Measurements from ENCODE around the gene NKX2-4. TPM values are rescaled to one million over a fixed set of nuclear protein-coding genes. Genes with fewer than 3 reads are reported as not detected.

The NKX2-4 gene
- total and polyA plus RNA-seq, 7 donors: not detected

Small RNAs within 50 kb of the gene (small RNA-seq; reads per million reads assigned to genes)
- gene RN7SKP140: 0 reads per million in 3 donors

Other genes starting within 250 kb of the NKX2-4 start
- 10 to 100 TPM; 53.5 to 79.8 (median 66.1) TPM for gene XRN2, start 94.2 kb downstream of the NKX2-4 start, total RNA-seq
- gene XRN2, start 94.2 kb downstream of the NKX2-4 start, polyA plus RNA-seq: 10 to 100 TPM; 21.0 to 31.4 (median 25.0) TPM
- gene NKX2-2, start 116.5 kb upstream of the NKX2-4 start, total RNA-seq: not detected
- gene NKX2-2, start 116.5 kb upstream of the NKX2-4 start, polyA plus RNA-seq: under 1 TPM; 0.23 to 0.60 (median 0.46) TPM